MM.1S (cell line): ENCODE measurements around the gene HSD17B8.

Experiments used
- CTCF ChIP-seq: fragments of 300-600 bp; sonication (generic); IDR thresholded peaks from 2 replicates; pipeline ENCODE4 v1.5.1; 2016; ENCODE audit warnings: antibody characterized with exemption, low read length, mixed read lengths
- EZH2 ChIP-seq: fragments of 300-600 bp; sonication (generic); optimal IDR thresholded peaks from 2 replicates; pipeline ENCODE3; 2017; ENCODE audit warnings: low read depth, mild to moderate bottlenecking, antibody characterized with exemption, low read length, mixed read lengths
- EZH2phosphoT487 ChIP-seq: fragments of 300-600 bp; sonication (generic); IDR thresholded peaks from 2 replicates; pipeline ENCODE4 v1.6.1; 2018; ENCODE audit warnings: antibody characterized with exemption, low read length

- no peak for TF ChIP-seq EZH2
- TF ChIP-seq CTCF = no peak
- no peak for TF ChIP-seq EZH2phosphoT487
Measured at GRCh38 chr6:33166811-33167210, 37.6 kb upstream of the HSD17B8 start.
